CD4-positive, alpha-beta memory T cell (primary cell): Measurements from ENCODE around the gene FOXE1. TPM values are rescaled to one million over a fixed set of nuclear protein-coding genes. Genes with fewer than 3 reads are reported as not detected.

ENCODE experiments used
- CTCF ChIA-PET: fragments of 350-600 bp; sonication (Branson Sonifier 250); formaldehyde crosslinking; loops from one replicate; lab custom pipeline; 2021; ENCODE audit warnings: inconsistent platforms; ENCODE audit not compliant: partially characterized antibody; lab: Charles Lee
- POLR2A ChIA-PET: fragments of 350-600 bp; sonication (Branson Sonifier 250); formaldehyde crosslinking; loops from one replicate; lab custom pipeline; 2021; ENCODE audit not compliant: partially characterized antibody; lab: Charles Lee
- DNase-seq, 5 donors: peaks; one replicate each; pipeline versions ENCODE4 v3.0.0 to v3.0.0-alpha.2; 2020 to 2022; ENCODE audit warnings: mixed read lengths in 1 of 5
- H3K27ac ChIP-seq: one replicate; pipeline ENCODE4 v1.7.0; 2013; ENCODE audit warnings: low read depth, low read length
- H3K27me3 ChIP-seq: 2 replicates; pipeline ENCODE4 v1.7.0; 2013; ENCODE audit warnings: mild to moderate bottlenecking, low read length, moderate library complexity; ENCODE audit not compliant: insufficient read depth
- H3K36me3 ChIP-seq: 2 replicates; pipeline ENCODE4 v1.7.0; 2013; ENCODE audit warnings: mild to moderate bottlenecking, low read length, moderate library complexity; ENCODE audit not compliant: insufficient read depth
- H3K4me1 ChIP-seq: 2 replicates; pipeline ENCODE4 v1.7.0; 2013; ENCODE audit warnings: mild to moderate bottlenecking, low read length, moderate library complexity; ENCODE audit not compliant: insufficient read depth
- H3K4me3 ChIP-seq, 2 donors: one replicate each; pipeline ENCODE4 v1.7.0; 2013; ENCODE audit warnings: low read length in 2 of 2, mild to moderate bottlenecking in 1 of 2
- H3K9me3 ChIP-seq, 2 donors: one replicate each; pipeline ENCODE4 v1.7.0; 2013; ENCODE audit warnings: low read length in 2 of 2, control low read depth in 1 of 2; ENCODE audit not compliant: control insufficient read depth in 1 of 2
- H3K27ac Mint-ChIP-seq, 7 donors: one replicate each; pipeline ENCODE4 v1.8.0; 2020 to 2021; ENCODE audit warnings: mixed read lengths in 7 of 7, mild to moderate bottlenecking in 6 of 7, inconsistent platforms in 3 of 7, moderate library complexity in 3 of 7
- H3K27me3 Mint-ChIP-seq, 2 donors: one replicate each; pipeline ENCODE4 v1.8.0; 2020 to 2021; ENCODE audit warnings: mixed read lengths in 2 of 2
- H3K36me3 Mint-ChIP-seq, 2 donors: one replicate each; pipeline ENCODE4 v1.8.0; 2020 to 2021; ENCODE audit warnings: mixed read lengths in 2 of 2, inconsistent platforms in 1 of 2, mild to moderate bottlenecking in 1 of 2
- H3K4me1 Mint-ChIP-seq, 4 donors: one replicate each; pipeline ENCODE4 v1.8.0; 2020 to 2021; ENCODE audit warnings: mixed read lengths in 4 of 4, mild to moderate bottlenecking in 1 of 4
- H3K4me3 Mint-ChIP-seq, 8 donors: one replicate each; pipeline ENCODE4 v1.8.0; 2020 to 2021; ENCODE audit warnings: mixed read lengths in 8 of 8, mild to moderate bottlenecking in 7 of 8, moderate library complexity in 6 of 8, inconsistent platforms in 3 of 8
- H3K9me3 Mint-ChIP-seq, 8 donors: one replicate each; pipeline ENCODE4 v1.8.0; 2020 to 2021; ENCODE audit warnings: mixed read lengths in 8 of 8, mild to moderate bottlenecking in 5 of 8, inconsistent platforms in 3 of 8, moderate library complexity in 1 of 8
- intact Hi-C: fragments of 100-400 bp; cut with micrococcal nuclease; formaldehyde crosslinking; loops from one replicate; pipeline ENCODE4 v1.15.1; 2023
- polyA plus RNA-seq, 2 donors: library from polyadenylated mRNA; unstranded; fragments of 300-500 nt; fragmentation: Illumina TruSeq; gene quantifications; one replicate each; pipeline ENCODE4 v1.2.3, GENCODE V29; 2021
- total RNA-seq, 2 experiments: library from RNA; stranded (reverse); gene quantifications; one replicate each; pipeline ENCODE4 v1.2.3, GENCODE V29; 2021

FOXE1 gene
- not detected for total RNA-seq
- polyA plus RNA-seq = not detected

- Mint-ChIP-seq H3K9me3 (peaks cover 0 to 5% (median 0%) of the 10 kb centered on the region in 8 donors), H3K4me1 (peaks cover 21 to 76% (median 34%) of the 10 kb centered on the region in 4 donors), H3K4me3 (peak within 1 kb of the TSS; percentile 84 to 92 (median 89)), H3K27me3 (peaks cover 65 to 70% of the 10 kb centered on the region in 2 donors), H3K36me3 (peaks cover 0 to 4% of the 10 kb centered on the region in 2 donors), H3K27ac (peak within 1 kb of the TSS in 6 of 7 donors; percentile 32 to 81 (median 46))
- Histone ChIP-seq H3K4me1 (peaks cover 54% of the 10 kb centered on the region), H3K27me3 (peaks cover 71% of the 10 kb centered on the region), H3K27ac (no peak within 1 kb of the TSS), H3K36me3 (no peaks in the 10 kb centered on the region), H3K4me3 (peak within 1 kb of the TSS in 1 of 2 donors; percentile 24), H3K9me3 (no peaks in the 10 kb centered on the region)
- DNase-seq = no peak
- ChIA-PET CTCF (no interaction called here), POLR2A (interaction anchor here (1.1 to 1.5 kb wide), 2 partner anchors 52 to 69 kb away, joined by 3 to 4 read pairs; partner anchors contain the start of gene TRMO)
- intact Hi-C loops = no loop called here
Measured at GRCh38 chr9:97853056-97853843, at the start of gene FOXE1. Gene FOXE1, plus strand, starts transcription at chr9:97853226. Its CDS starts 689 bp downstream, at chr9:97853915.

- Histone ChIP-seq H3K36me3 (no peaks in the 10 kb centered on the region), H3K27ac (no peak overlapping the region), H3K4me1 (peaks cover 5% of the 10 kb centered on the region), H3K9me3 (no peaks in the 10 kb centered on the region), H3K4me3 (peak overlapping the region; percentile 11 to 42), H3K27me3 (no peaks in the 10 kb centered on the region)
- Mint-ChIP-seq H3K36me3 (no peaks in the 10 kb centered on the region), H3K27me3 (peaks cover 5 to 10% of the 10 kb centered on the region in 2 donors), H3K27ac (peak overlapping the region; percentile 5 to 91 (median 84)), H3K4me3 (peak overlapping the region; percentile 78 to 87 (median 82)), H3K9me3 (no peaks in the 10 kb centered on the region), H3K4me1 (peaks cover 3 to 10% (median 6%) of the 10 kb centered on the region in 4 donors)
- intact Hi-C loops = loop anchor here (5.0 kb wide), 1 partner anchor 92 kb away; no protein-coding TSS in a partner anchor
- ChIA-PET CTCF (no interaction called here), POLR2A (no interaction called here)
- DNase-seq = no peak
Measured at GRCh38 chr9:97804059-97804365, 49.0 kb upstream of the FOXE1 start.

- Histone ChIP-seq H3K27ac (no peak overlapping the region), H3K27me3 (no peaks in the 10 kb centered on the region), H3K4me3 (no peak overlapping the region), H3K36me3 (no peaks in the 10 kb centered on the region), H3K4me1 (peaks cover 5% of the 10 kb centered on the region), H3K9me3 (no peaks in the 10 kb centered on the region)
- no peak overlapping the region for H3K27ac Mint-ChIP-seq
- no peaks in the 10 kb centered on the region for H3K9me3 Mint-ChIP-seq
- no peak overlapping the region for H3K4me3 Mint-ChIP-seq
- ChIA-PET POLR2A (no interaction called here), CTCF (no interaction called here)
- no peaks in the 10 kb centered on the region for H3K36me3 Mint-ChIP-seq
- no peak for DNase-seq
- intact Hi-C loops = no loop called here
- H3K4me1 Mint-ChIP-seq = peaks cover 3 to 10% (median 6%) of the 10 kb centered on the region in 4 donors
- H3K27me3 Mint-ChIP-seq = peaks cover 9 to 10% of the 10 kb centered on the region in 2 donors
Measured at GRCh38 chr9:97806721-97807120, 46.3 kb upstream of the FOXE1 start.

- DNase-seq = no peak
- no peak overlapping the region for H3K27ac ChIP-seq
- H3K27me3 ChIP-seq = no peaks in the 10 kb centered on the region
- peaks cover 9 to 10% of the 10 kb centered on the region in 2 donors for H3K27me3 Mint-ChIP-seq
- H3K4me1 ChIP-seq = peaks cover 5% of the 10 kb centered on the region
- POLR2A ChIA-PET = no interaction called here
- H3K4me1 Mint-ChIP-seq = peaks cover 3 to 6% (median 5%) of the 10 kb centered on the region in 4 donors
- CTCF ChIA-PET = no interaction called here
- H3K9me3 Mint-ChIP-seq = no peaks in the 10 kb centered on the region
- H3K9me3 ChIP-seq = no peaks in the 10 kb centered on the region
- H3K27ac Mint-ChIP-seq = peak overlapping the region in 1 of 7 donors; percentile 4
- H3K36me3 ChIP-seq = no peaks in the 10 kb centered on the region
- no peaks in the 10 kb centered on the region for H3K36me3 Mint-ChIP-seq
- H3K4me3 ChIP-seq = no peak overlapping the region
- intact Hi-C loops = no loop called here
- H3K4me3 Mint-ChIP-seq = no peak overlapping the region
Measured at GRCh38 chr9:97807681-97808080, 45.3 kb upstream of the FOXE1 start.

DNA sequence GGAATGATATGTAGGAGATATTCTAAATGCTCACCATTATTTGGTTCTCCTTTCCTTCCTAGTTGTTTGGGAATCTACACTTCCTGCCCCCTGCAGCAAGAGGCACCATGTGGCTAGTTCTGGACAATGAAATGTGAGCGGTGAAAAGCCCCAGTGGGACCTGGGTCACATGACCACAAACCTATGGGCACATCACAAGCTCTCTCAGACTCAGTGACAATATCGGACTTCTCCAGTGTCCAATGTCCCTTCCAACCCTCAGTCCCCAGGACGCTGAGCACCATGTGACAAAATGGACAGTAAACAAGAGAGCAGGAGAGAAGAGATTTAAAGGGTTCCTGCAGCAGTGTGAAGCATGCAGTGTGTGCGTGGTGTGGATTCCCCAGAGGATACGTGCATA is 44.6 kb upstream of the FOXE1 start:
- no peak overlapping the region for H3K4me3 ChIP-seq
- intact Hi-C loops = no loop called here
- no peaks in the 10 kb centered on the region for H3K9me3 ChIP-seq
- H3K27me3 ChIP-seq = no peaks in the 10 kb centered on the region
- H3K36me3 ChIP-seq = no peaks in the 10 kb centered on the region
- no peak overlapping the region for H3K27ac ChIP-seq
- H3K4me1 ChIP-seq = peaks cover 5% of the 10 kb centered on the region
- Mint-ChIP-seq H3K27ac (no peak overlapping the region), H3K27me3 (peaks cover 9 to 10% of the 10 kb centered on the region in 2 donors), H3K9me3 (peaks cover 0 to 4% (median 1%) of the 10 kb centered on the region in 8 donors), H3K4me3 (no peak overlapping the region), H3K4me1 (peaks cover 3 to 6% (median 5%) of the 10 kb centered on the region in 4 donors), H3K36me3 (no peaks in the 10 kb centered on the region)
- ChIA-PET POLR2A (no interaction called here), CTCF (no interaction called here)
- no peak for DNase-seq

DNA sequence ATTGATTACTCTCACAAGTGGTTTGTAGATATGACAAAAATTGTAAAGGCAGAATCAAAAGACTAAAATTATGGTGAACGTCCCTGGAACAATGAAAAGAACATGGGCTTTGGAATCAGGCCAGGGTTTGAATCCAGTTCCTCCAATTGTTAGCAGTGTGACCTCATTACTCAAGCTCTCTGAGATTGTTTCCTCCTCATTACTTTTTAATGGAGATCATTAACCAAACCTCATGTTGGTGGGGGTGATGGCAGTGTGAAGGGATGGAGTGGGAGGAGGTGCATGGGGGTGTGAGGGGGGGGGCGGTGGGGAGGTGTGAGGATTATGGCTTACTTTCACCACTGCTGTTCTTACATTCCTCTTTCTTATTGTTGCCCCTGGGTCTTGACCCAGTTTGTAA is 44.1 kb upstream of the FOXE1 start:
- intact Hi-C loops = no loop called here
- Mint-ChIP-seq H3K4me3 (no peak overlapping the region), H3K27me3 (peaks cover 9 to 10% of the 10 kb centered on the region in 2 donors), H3K4me1 (peaks cover 1 to 4% (median 3%) of the 10 kb centered on the region in 4 donors), H3K9me3 (peaks cover 0 to 4% (median 3%) of the 10 kb centered on the region in 8 donors), H3K27ac (no peak overlapping the region), H3K36me3 (no peaks in the 10 kb centered on the region)
- Histone ChIP-seq H3K4me1 (peaks cover 2% of the 10 kb centered on the region), H3K4me3 (no peak overlapping the region), H3K27me3 (no peaks in the 10 kb centered on the region), H3K36me3 (no peaks in the 10 kb centered on the region), H3K9me3 (no peaks in the 10 kb centered on the region), H3K27ac (no peak overlapping the region)
- DNase-seq = no peak
- CTCF ChIA-PET = no interaction called here
- POLR2A ChIA-PET = no interaction called here

- Mint-ChIP-seq H3K9me3 (peaks cover 0 to 4% (median 3%) of the 10 kb centered on the region in 8 donors), H3K4me3 (peak overlapping the region in 1 of 8 donors; percentile 66), H3K27ac (no peak overlapping the region), H3K4me1 (peaks cover 0 to 1% (median 0%) of the 10 kb centered on the region in 4 donors), H3K36me3 (no peaks in the 10 kb centered on the region), H3K27me3 (peaks cover 4 to 7% of the 10 kb centered on the region in 2 donors)
- Histone ChIP-seq H3K4me1 (no peaks in the 10 kb centered on the region), H3K27ac (no peak overlapping the region), H3K9me3 (no peaks in the 10 kb centered on the region), H3K36me3 (no peaks in the 10 kb centered on the region), H3K4me3 (no peak overlapping the region), H3K27me3 (no peaks in the 10 kb centered on the region)
- DNase-seq = no peak
- intact Hi-C loops = no loop called here
- POLR2A ChIA-PET = no interaction called here
- CTCF ChIA-PET = no interaction called here
Measured at GRCh38 chr9:97809666-97810344, 43.2 kb upstream of the FOXE1 start.
